AG09309 (cell line): ENCODE measurements around the gene TCL1A.

Source experiments
- DNase-seq: peaks from one replicate; pipeline ENCODE4 v3.0.0-alpha.2; 2010; ENCODE audit warnings: low read depth
- H3K4me3 ChIP-seq: 2 replicates; pipeline ENCODE4 v1.5.1; 2011; ENCODE audit warnings: mild to moderate bottlenecking, low read depth, low read length, moderate library complexity; ENCODE audit not compliant: control insufficient read depth
- CTCF ChIP-seq: IDR thresholded peaks from 2 replicates; pipeline ENCODE4 v1.5.1; 2011; ENCODE audit warnings: mild to moderate bottlenecking, low read depth, low read length, inconsistent platforms; ENCODE audit not compliant: insufficient read depth, control insufficient read depth; ENCODE audit errors: missing control alignments

Gene TCL1A

GRCh38 chr14:95660651-95661515, 53.0 kb downstream of the TCL1A start:
- no peak for DNase-seq
- no peak overlapping the region for H3K4me3 ChIP-seq
- TF ChIP-seq CTCF, result no peak

DNA sequence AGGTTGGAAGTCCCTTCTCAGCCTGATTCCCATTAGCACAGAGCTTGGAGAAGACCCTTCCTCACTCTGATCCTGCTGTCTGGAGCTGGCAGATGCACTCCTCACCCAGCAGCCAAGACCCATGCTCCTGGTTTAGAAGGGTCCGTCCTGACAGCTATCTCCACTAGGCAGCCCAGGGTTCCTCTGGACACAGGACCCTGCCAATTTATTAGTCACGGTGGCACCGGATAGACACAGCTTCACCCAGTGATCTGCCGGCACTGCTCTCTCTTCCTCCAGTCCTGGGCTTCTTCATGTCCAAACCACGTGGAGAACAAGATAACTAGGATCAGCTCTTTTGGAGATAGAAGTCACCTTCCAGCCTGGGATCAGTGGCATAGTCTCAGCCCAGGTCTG, 53.9 kb downstream of the TCL1A start:
- H3K4me3 ChIP-seq, result no peak overlapping the region
- TF ChIP-seq CTCF, result no peak
- no peak for DNase-seq
